DMS79 (cell line): ENCODE data around the gene CHPT1.

Experiments
- DNase-seq: peaks from one replicate; lab custom pipeline; 2025; lab: John Stamatoyannopoulos, UW

CHPT1 gene

GRCh38 chr12:101685092-101685491 is 12.3 kb upstream of the CHPT1 start:
- peak; percentile 57 for DNase-seq

- DNase-seq, result no peak
These were observed 11.3 kb upstream of the CHPT1 start for GRCh38 chr12:101686176-101686575.

GRCh38 chr12:101690544-101691098 is 6.8 kb upstream of the CHPT1 start:
- no peak for DNase-seq

GRCh38 chr12:101691503-101692096 is 5.8 kb upstream of the CHPT1 start:
- DNase-seq, result no peak

- DNase-seq, result no peak
These were observed 3.1 kb upstream of the CHPT1 start for GRCh38 chr12:101694297-101694848.

- DNase-seq, result no peak
These were observed 2.5 kb upstream of the CHPT1 start for GRCh38 chr12:101694986-101695385.

- DNase-seq, result no peak
These were observed 1.7 kb upstream of the CHPT1 start for GRCh38 chr12:101695706-101696105.

- no peak for DNase-seq
These were observed 916 bp upstream of the CHPT1 start for GRCh38 chr12:101696251-101697196.

- no peak for DNase-seq
These were observed 725 bp downstream of the CHPT1 start for GRCh38 chr12:101697930-101698799.

GRCh38 chr12:101698800-101699347 is 1.4 kb downstream of the CHPT1 start:
- no peak for DNase-seq

GRCh38 chr12:101700299-101700820 is 2.9 kb downstream of the CHPT1 start:
- DNase-seq, result no peak

GRCh38 chr12:101703487-101703886 is 6.0 kb downstream of the CHPT1 start:
- no peak for DNase-seq

GRCh38 chr12:101706403-101706802 is 9.0 kb downstream of the CHPT1 start:
- DNase-seq, result no peak

- DNase-seq, result peak; percentile 68
These were observed 9.8 kb downstream of the CHPT1 start for GRCh38 chr12:101707131-101707782.

GRCh38 chr12:101710288-101710687 is 12.8 kb downstream of the CHPT1 start:
- DNase-seq, result no peak

GRCh38 chr12:101713059-101713682 is 15.7 kb downstream of the CHPT1 start:
- no peak for DNase-seq

- no peak for DNase-seq
These were observed 16.5 kb downstream of the CHPT1 start for GRCh38 chr12:101713930-101714329.

GRCh38 chr12:101714877-101715444 is 17.5 kb downstream of the CHPT1 start:
- DNase-seq, result no peak

GRCh38 chr12:101719566-101719965 is 22.1 kb downstream of the CHPT1 start:
- DNase-seq, result no peak

GRCh38 chr12:101720118-101720517 is 22.7 kb downstream of the CHPT1 start:
- no peak for DNase-seq
